HG03159 (cell line): ENCODE measurements around the gene SAA4.
"Not testable (repeated sequence)": the region's sequence is repeated elsewhere in the genome, so short reads cannot be mapped to it uniquely, and the experiment has no call there.

Experiments used
- ATAC-seq: cut with Tn5 transposase; IDR thresholded peaks from one replicate; pipeline ENCODE4 v1.9.1; 2021; ENCODE audit warnings: mild to moderate bottlenecking, moderate library complexity; ENCODE audit not compliant: unreplicated experiment

The SAA4 gene

DNA sequence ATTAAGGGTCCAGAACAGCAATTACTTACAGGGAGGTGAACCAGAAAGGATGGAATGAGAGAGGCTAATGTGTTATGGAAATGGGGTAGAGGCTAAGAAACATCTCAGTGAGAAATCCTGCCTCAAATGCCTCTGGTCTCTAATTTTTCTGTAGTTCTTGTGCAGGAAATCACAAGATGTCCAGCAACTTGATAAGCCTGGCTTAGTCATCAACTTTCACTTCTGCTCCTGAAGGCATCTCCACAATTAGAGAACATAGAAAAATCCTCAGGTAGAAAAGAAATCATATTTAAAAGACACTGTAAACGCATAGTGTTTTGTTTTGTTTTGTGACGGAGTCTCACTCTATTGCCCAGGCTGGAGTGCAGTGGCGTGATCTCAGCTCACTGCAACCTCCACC is 45.2 kb downstream of the SAA4 start:
- ATAC-seq, result no peak

DNA sequence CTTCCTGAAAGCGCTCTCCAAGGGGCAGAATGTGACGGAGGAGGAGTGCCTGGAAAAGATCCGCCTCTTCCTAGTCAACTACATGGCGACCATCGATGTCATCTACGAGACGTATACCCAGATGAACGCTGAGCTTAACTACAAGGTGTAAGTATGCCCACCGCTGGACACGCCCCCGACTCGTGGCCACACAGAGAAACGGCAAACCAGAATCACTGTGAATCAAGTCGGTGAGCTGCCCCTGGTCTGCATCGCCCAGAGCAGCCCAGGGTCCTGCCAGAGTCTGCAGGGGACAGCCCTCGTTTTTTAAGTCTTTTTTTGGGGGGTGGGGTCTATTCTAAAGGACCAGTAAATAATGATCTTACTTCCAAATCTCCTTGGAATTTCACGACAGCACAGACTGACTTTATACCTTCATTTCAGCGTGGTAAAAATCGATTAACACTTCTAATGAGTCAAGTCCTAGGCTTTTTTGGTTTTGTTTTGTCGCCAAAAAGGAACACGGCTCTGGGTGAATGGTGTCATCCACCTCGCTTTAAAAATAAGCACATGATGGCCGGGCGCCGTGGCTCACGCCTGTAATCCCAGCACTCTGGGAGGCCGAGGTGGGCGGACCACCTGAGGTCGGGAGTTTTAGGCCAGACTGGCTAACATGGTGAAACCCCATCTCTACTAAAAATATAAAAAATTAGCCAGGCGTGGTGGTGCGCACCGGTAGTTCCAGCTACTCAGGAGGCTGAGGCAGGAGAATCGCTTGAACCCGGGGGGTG is 46.9 kb downstream of the SAA4 start:
- ATAC-seq, result not testable (repeated sequence)

DNA sequence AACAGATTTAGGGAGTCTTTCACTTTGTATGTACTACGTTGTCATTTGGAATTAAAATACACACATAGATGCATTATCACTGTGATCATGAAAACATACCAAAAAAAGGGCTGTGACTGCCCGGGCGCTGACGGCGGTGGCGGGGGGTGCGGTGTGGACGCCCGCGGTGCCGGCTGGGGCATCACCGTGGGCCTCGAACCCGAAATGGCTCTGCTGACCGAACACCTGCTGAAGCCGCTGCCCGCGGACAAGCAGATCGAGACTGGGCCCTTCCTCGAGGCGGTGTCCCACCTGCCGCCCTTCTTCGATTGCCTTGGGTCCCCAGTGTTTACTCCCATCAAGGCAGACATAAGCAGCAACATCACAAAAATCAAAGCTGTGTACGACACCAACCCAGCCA is 47.8 kb downstream of the SAA4 start:
- no peak for ATAC-seq
